Right cardiac atrium (tissue), 5 donors: ENCODE measurements around the gene CYP27A1. TPM values are rescaled to one million over a fixed set of nuclear protein-coding genes. Genes with fewer than 3 reads are reported as not detected.
"Not testable (repeated sequence)": the region's sequence is repeated elsewhere in the genome, so short reads cannot be mapped to it uniquely, and the experiment has no call there.

Experiments used
- ATAC-seq, 2 donors: fragments of 200-7000 bp; cut with Tn5 transposase; one replicate each; pipeline versions ENCODE4 v1.8.0 to v1.9.1; 2020; ENCODE audit warnings: moderate library complexity in 2 of 2, mild to moderate bottlenecking in 1 of 2
- DNase-seq, 3 donors: peaks; one replicate each; pipeline ENCODE4 v3.0.0-alpha.2; 2020
- H3K27ac ChIP-seq: one replicate; pipeline ENCODE4 v1.5.1; 2013; ENCODE audit warnings: mild to moderate bottlenecking, low read length, control low read depth, moderate library complexity
- H3K27me3 ChIP-seq: one replicate; pipeline ENCODE4 v1.6.1; 2013; ENCODE audit not compliant: control insufficient read depth, insufficient read depth
- H3K4me1 ChIP-seq: one replicate; pipeline ENCODE4 v1.6.1; 2013; ENCODE audit warnings: low read length; ENCODE audit not compliant: control insufficient read depth, insufficient read depth
- H3K4me3 ChIP-seq: one replicate; pipeline ENCODE4 v1.5.1; 2013; ENCODE audit warnings: low read length, control low read depth
- H3K9me3 ChIP-seq: one replicate; pipeline ENCODE4 v1.6.1; 2013; ENCODE audit warnings: low read length; ENCODE audit not compliant: control insufficient read depth
- WGBS: extraction: QIAGEN DNeasy Blood & Tissue Kit; methylation state at CpG from one replicate; pipeline ENCODE4 v1.1.7; 2013; 5-methylcytosine and 5-hydroxymethylcytosine counted together
- intact Hi-C, 4 donors: fragments of 100-400 bp; cut with DNase I; formaldehyde crosslinking; loops; one replicate each; pipeline versions ENCODE4 v1.11.0 to v1.14.0; 2022 to 2023
- polyA plus RNA-seq: library from polyadenylated mRNA; stranded (reverse); fragments of 200-250 nt; gene quantifications from one replicate; pipeline ENCODE4 v1.2.3, GENCODE V29; 2013
- total RNA-seq, 4 donors: library from RNA; stranded (reverse); fragmentation: NEBNext Ultra II Directional; extraction: Animal tissue kit (Norgen Biotek cat#: 25700); gene quantifications; one replicate each; pipeline ENCODE4 v1.2.1, GENCODE V29; 2021
- donor health status: healthy with polysubstance abuse.
- donor health status: DM: no; HTN: yes; CAD: no.
- donor health status: DM: no; HTN: no; CAD: no.
- donor health status: DM: no; HTN: yes; CAD: no; lungs with severe emphysema.
- donor health status: DM: yes; HTN: yes; CAD: no.

The CYP27A1 gene
- total and polyA plus RNA-seq, 5 donors: 14.0 to 20.2 (median 15.6) TPM

GRCh38 chr2:218834685-218835084, 52.7 kb downstream of the CYP27A1 start:
- no peak overlapping the region for H3K27ac ChIP-seq
- no peaks in the 10 kb centered on the region for H3K27me3 ChIP-seq
- H3K9me3 ChIP-seq: no peaks in the 10 kb centered on the region
- intact Hi-C loops: loop anchor here in 1 of 4 donors (10.0 kb wide), 1 partner anchor 120 kb away; the partner anchor contains the start of gene TTLL4
- no peak overlapping the region for H3K4me3 ChIP-seq
- DNase-seq: no peak
- WGBS: 68% methylated on average over 4 of the region's 4 CpGs
- ATAC-seq: no peak
- peaks cover 7% of the 10 kb centered on the region for H3K4me1 ChIP-seq

- no peaks in the 10 kb centered on the region for H3K9me3 ChIP-seq
- DNase-seq (no peak), ATAC-seq (no peak)
- H3K27me3 ChIP-seq: no peaks in the 10 kb centered on the region
- H3K27ac ChIP-seq: no peak overlapping the region
- no peak overlapping the region for H3K4me3 ChIP-seq
- peaks cover 2% of the 10 kb centered on the region for H3K4me1 ChIP-seq
- WGBS: 88% methylated on average over 2 of the region's 2 CpGs
- intact Hi-C loops: loop anchor here in 1 of 4 donors (10.0 kb wide), 1 partner anchor 123 kb away; the partner anchor contains the start of gene TTLL4
Observed at GRCh38 chr2:218837495-218837894, 55.5 kb downstream of the CYP27A1 start.

- Histone ChIP-seq H3K9me3 (no peaks in the 10 kb centered on the region), H3K4me1 (no peaks in the 10 kb centered on the region), H3K27ac (no peak overlapping the region), H3K4me3 (no peak overlapping the region), H3K27me3 (no peaks in the 10 kb centered on the region)
- DNase-seq: no peak
- intact Hi-C loops: loop anchor here in 1 of 4 donors (10.0 kb wide), 1 partner anchor 125 kb away; the partner anchor contains the start of gene TTLL4
- WGBS: 58% methylated on average over 4 of the region's 4 CpGs
- ATAC-seq: no peak
Observed at GRCh38 chr2:218839430-218839829, 57.5 kb downstream of the CYP27A1 start.

- intact Hi-C loops: loop anchor here in 3 of 4 donors (10.0 kb wide), 2 partner anchors 105 to 125 kb away; partner anchors contain the start of gene TTLL4 (in 2 of the 3)
- ATAC-seq: no peak
- Histone ChIP-seq H3K27me3 (no peaks in the 10 kb centered on the region), H3K4me3 (no peak overlapping the region), H3K9me3 (no peaks in the 10 kb centered on the region), H3K27ac (no peak overlapping the region), H3K4me1 (no peaks in the 10 kb centered on the region)
- 71% methylated on average over 1 of the region's 1 CpG for WGBS
- DNase-seq: no peak
Observed at GRCh38 chr2:218839888-218840287, 57.9 kb downstream of the CYP27A1 start.

- WGBS: 90% methylated on average over 5 of the region's 5 CpGs
Observed at GRCh38 chr2:218844334-218844733, 62.4 kb downstream of the CYP27A1 start.

GRCh38 chr2:218846963-218847362, 65.0 kb downstream of the CYP27A1 start:
- not testable (repeated sequence) for H3K9me3 ChIP-seq, ATAC-seq, H3K4me1 ChIP-seq, H3K4me3 ChIP-seq, DNase-seq, H3K27ac ChIP-seq, H3K27me3 ChIP-seq
- 91% methylated on average over 18 of the region's 18 CpGs for WGBS
- intact Hi-C loops: loop anchor here in 2 of 4 donors (10.0 kb wide), 2 partner anchors 112 to 132 kb away; partner anchors contain the start of gene TTLL4 (in 1 of the 2)

More at GRCh38 chr2:218844334-218844733, 62.4 kb downstream of the CYP27A1 start:
- H3K27me3 ChIP-seq, H3K27ac ChIP-seq, DNase-seq, H3K4me1 ChIP-seq, H3K4me3 ChIP-seq, ATAC-seq, H3K9me3 ChIP-seq: not testable (repeated sequence)
- intact Hi-C loops: loop anchor here in 2 of 4 donors (10.0 kb wide), 2 partner anchors 110 to 130 kb away; partner anchors contain the start of gene TTLL4 (in 1 of the 2)

- no peak for DNase-seq
- intact Hi-C loops: loop anchor here in 3 of 4 donors (10.0 kb wide), 2 partner anchors 115 to 135 kb away; partner anchors contain the start of gene TTLL4 (in 2 of the 3)
- 72% methylated on average over 7 of the region's 7 CpGs for WGBS
Observed at GRCh38 chr2:218849721-218850120, 67.8 kb downstream of the CYP27A1 start.

GRCh38 chr2:218850796-218851195, 68.8 kb downstream of the CYP27A1 start:
- no peak for DNase-seq
- H3K4me1 ChIP-seq: no peaks in the 10 kb centered on the region
- no peak overlapping the region for H3K27ac ChIP-seq
- 81% methylated on average over 2 of the region's 2 CpGs for WGBS
- H3K27me3 ChIP-seq: no peaks in the 10 kb centered on the region
- H3K9me3 ChIP-seq: no peaks in the 10 kb centered on the region
- intact Hi-C loops: loop anchor here in 1 of 4 donors (10.0 kb wide), 1 partner anchor 136 kb away; the partner anchor contains the start of gene TTLL4
- H3K4me3 ChIP-seq: no peak overlapping the region
- ATAC-seq: no peak

More at GRCh38 chr2:218849721-218850120, 67.8 kb downstream of the CYP27A1 start:
- Histone ChIP-seq H3K4me3 (no peak overlapping the region), H3K27ac (no peak overlapping the region), H3K9me3 (no peaks in the 10 kb centered on the region), H3K27me3 (no peaks in the 10 kb centered on the region), H3K4me1 (no peaks in the 10 kb centered on the region)
- no peak for ATAC-seq

GRCh38 chr2:218851286-218851685, 69.3 kb downstream of the CYP27A1 start:
- no peaks in the 10 kb centered on the region for H3K4me1 ChIP-seq
- no peak overlapping the region for H3K4me3 ChIP-seq
- DNase-seq (no peak), ATAC-seq (no peak)
- no peaks in the 10 kb centered on the region for H3K27me3 ChIP-seq
- no peaks in the 10 kb centered on the region for H3K9me3 ChIP-seq
- intact Hi-C loops: loop anchor here in 1 of 4 donors (10.0 kb wide), 1 partner anchor 136 kb away; the partner anchor contains the start of gene TTLL4
- 36% methylated on average over 3 of the region's 3 CpGs for WGBS
- H3K27ac ChIP-seq: no peak overlapping the region

GRCh38 chr2:218852911-218853667, 71.1 kb downstream of the CYP27A1 start:
- Histone ChIP-seq H3K9me3 (no peaks in the 10 kb centered on the region), H3K4me1 (no peaks in the 10 kb centered on the region), H3K27ac (no peak overlapping the region), H3K4me3 (no peak overlapping the region), H3K27me3 (no peaks in the 10 kb centered on the region)
- DNase-seq (peak; percentile 52 to 80 (median 65)), ATAC-seq (peak; percentile 37 to 53)
- intact Hi-C loops: loop anchor here in 1 of 4 donors (10.0 kb wide), 1 partner anchor 138 kb away; the partner anchor contains the start of gene TTLL4
- 19% methylated on average over 16 of the region's 16 CpGs for WGBS

- Histone ChIP-seq H3K27ac (no peak overlapping the region), H3K4me1 (no peaks in the 10 kb centered on the region), H3K27me3 (no peaks in the 10 kb centered on the region), H3K4me3 (no peak overlapping the region), H3K9me3 (no peaks in the 10 kb centered on the region)
- intact Hi-C loops: loop anchor here in 1 of 4 donors (10.0 kb wide), 1 partner anchor 139 kb away; the partner anchor contains the start of gene TTLL4
- DNase-seq (no peak), ATAC-seq (no peak)
- 38% methylated on average over 5 of the region's 5 CpGs for WGBS
Observed at GRCh38 chr2:218853766-218854165, 71.8 kb downstream of the CYP27A1 start.
